HepG2 (cell line): ENCODE measurements around the gene FRAS1. TPM values are rescaled to one million over a fixed set of nuclear protein-coding genes. Genes with fewer than 3 reads are reported as not detected.

Source experiments
- ATAC-seq: fragments of 200-7000 bp; cut with Tn5 transposase; 3 replicates; pipeline ENCODE4 v1.9.1; 2020; ENCODE audit warnings: mild to moderate bottlenecking, moderate library complexity
- BruUV-seq: library from RNA; stranded (reverse); fragments of 400-500 nt; replicated peaks from 2 replicates; lab custom pipeline; 2021; lab: Mats Ljungman, UMichigan
- CTCF ChIA-PET: fragments of 300-600 bp; formaldehyde crosslinking; extraction: SDS; loops from one replicate; lab custom pipeline; 2021; ENCODE audit warnings: low total read pairs, inconsistent platforms, low intra/inter-chr PET ratio; lab: Yijun Ruan, JAX
- POLR2A ChIA-PET: fragments of 350-600 bp; sonication (Branson Sonifier 250); formaldehyde crosslinking; loops from one replicate; lab custom pipeline; 2020; ENCODE audit warnings: antibody characterized with exemption, inconsistent platforms; lab: Yijun Ruan, JAX
- DNase-seq: peaks from one replicate; pipeline ENCODE4 v3.0.0-alpha.2; 2015; ENCODE audit warnings: low spot score
- FAIRE-seq: peaks from 3 replicates; lab custom pipeline; 2011; peaks lifted over from hg19 to GRCh38; lab: Jason Lieb, UNC
- H2AFZ ChIP-seq: one replicate; pipeline ENCODE4 v1.6.1; 2011; ENCODE audit warnings: low read length, inconsistent platforms
- H3K27ac ChIP-seq: fragments of 300-600 bp; 3 replicates; pipeline ENCODE4 v1.8.0; 2011; ENCODE audit warnings: mixed run types, mild to moderate bottlenecking, mixed read lengths, low read length, inconsistent platforms; ENCODE audit not compliant: insufficient read depth; ENCODE audit errors: extremely low read length
- H3K27me3 ChIP-seq, 2 experiments: fragments of 200-600 bp in 1 of 2; 2 replicates in 1 of 2; 3 replicates in 1 of 2; pipeline versions ENCODE4 v1.6.0 to v1.8.0; 2011; ENCODE audit warnings: low read length in 2 of 2, mild to moderate bottlenecking in 2 of 2, moderate library complexity in 2 of 2, inconsistent platforms in 1 of 2; ENCODE audit not compliant: insufficient read depth in 2 of 2, control insufficient read depth in 1 of 2
- H3K36me3 ChIP-seq, 2 experiments: fragments of 200-600 bp in 1 of 2; replicated peaks in 1 of 2; 2 replicates in 1 of 2; 3 replicates in 1 of 2; pipeline versions ENCODE4 v1.5.1 to v1.8.0; 2011; ENCODE audit warnings: low read length in 2 of 2, inconsistent platforms in 1 of 2; ENCODE audit not compliant: insufficient read depth in 2 of 2, control insufficient read depth in 1 of 2
- H3K4me1 ChIP-seq: 2 replicates; pipeline ENCODE4 v1.5.1; 2012; ENCODE audit warnings: low read length, inconsistent platforms; ENCODE audit not compliant: insufficient read depth
- H3K4me2 ChIP-seq: 2 replicates; pipeline ENCODE4 v1.6.0; 2011; ENCODE audit warnings: low read depth, low read length, inconsistent platforms
- H3K4me3 ChIP-seq, 3 experiments: fragments of 200-600 bp in 1 of 3; sonication (generic), shearing (Covaris generic) in 1 of 3; replicated peaks in 1 of 3; 2 replicates each; pipeline ENCODE4 v1.5.1; 2011 to 2016; ENCODE audit warnings: low read length in 3 of 3, inconsistent platforms in 2 of 3, low read depth in 2 of 3, mild to moderate bottlenecking in 2 of 3, control low read depth in 1 of 3, mixed read lengths in 1 of 3; ENCODE audit not compliant: insufficient read depth in 1 of 3
- H3K79me2 ChIP-seq: one replicate; pipeline ENCODE4 v1.6.1; 2011; ENCODE audit warnings: low read length, inconsistent platforms; ENCODE audit not compliant: insufficient read depth
- H3K9ac ChIP-seq: 2 replicates; pipeline ENCODE4 v1.6.0; 2011; ENCODE audit warnings: mild to moderate bottlenecking, low read depth, low read length, inconsistent platforms; ENCODE audit not compliant: insufficient read depth
- H3K9me3 ChIP-seq: 2 replicates; pipeline ENCODE4 v1.5.1; 2012; ENCODE audit warnings: mild to moderate bottlenecking, low read length
- H4K20me1 ChIP-seq: 2 replicates; pipeline ENCODE4 v1.6.0; 2011; ENCODE audit warnings: inconsistent platforms, mild to moderate bottlenecking, low read length, moderate library complexity; ENCODE audit not compliant: insufficient read depth
- CEBPB ChIP-seq: IDR thresholded peaks from 2 replicates; pipeline ENCODE4 v1.6.1; 2011; ENCODE audit warnings: low read depth, low read length, improper control_type of control experiment, borderline replicate concordance
- CHD4 ChIP-seq: fragments of 200-600 bp; sonication (generic); IDR thresholded peaks from 2 replicates; pipeline ENCODE4 v1.7.0; 2017; ENCODE audit warnings: mild to moderate bottlenecking, low read length, borderline replicate concordance
- MAFK ChIP-seq, 2 experiments: IDR thresholded peaks in 1 of 2; conservative IDR thresholded peaks in 1 of 2; 2 replicates each; pipeline ENCODE4 v1.6.1; 2011; ENCODE audit warnings: improper control_type of control experiment in 2 of 2, low read length in 2 of 2
- RBAK ChIP-seq: sonication (generic); formaldehyde crosslinking; IDR thresholded peaks from 2 replicates; pipeline ENCODE4 v1.5.1; 2020; ENCODE audit warnings: mild to moderate bottlenecking, missing genetic modification reagents
- TFAP4 ChIP-seq: sonication (generic); IDR thresholded peaks from 2 replicates; pipeline ENCODE4 v1.6.1; 2016; ENCODE audit warnings: low read depth, borderline replicate concordance
- ZMAT3 ChIP-seq: sonication (generic); formaldehyde crosslinking; conservative IDR thresholded peaks from 2 replicates; pipeline ENCODE4 v1.7.0; 2021; ENCODE audit warnings: missing genetic modification reagents
- ZNF431 ChIP-seq: sonication (generic); formaldehyde crosslinking; IDR thresholded peaks from 2 replicates; pipeline ENCODE4 v1.9.0; 2022; ENCODE audit warnings: missing genetic modification reagents, low read depth, mild to moderate bottlenecking, borderline replicate concordance
- ZNF501 ChIP-seq: sonication (generic); formaldehyde crosslinking; IDR thresholded peaks from 2 replicates; pipeline ENCODE4 v1.5.1; 2020; ENCODE audit warnings: mild to moderate bottlenecking, moderate library complexity, missing genetic modification reagents
- ZNF589 ChIP-seq: sonication (generic); formaldehyde crosslinking; conservative IDR thresholded peaks from 2 replicates; pipeline ENCODE4 v1.8.0; 2022; ENCODE audit warnings: mild to moderate bottlenecking, moderate library complexity, missing genetic modification reagents
- WGBS: methylation state at CpG from one replicate; pipeline ENCODE4 v1.1.6; 2017; ENCODE audit warnings: low lambda C conversion rate; 5-methylcytosine and 5-hydroxymethylcytosine counted together
- in situ Hi-C: cut with HindIII; loops from 2 replicates; pipeline ENCODE4 v1.10.0; 2017; ENCODE audit warnings: low pct_unique_long_range_greater_than_20kb; ENCODE audit not compliant: extremely low pct_ligation_motif_present
- intact Hi-C: fragments of 100-400 bp; cut with micrococcal nuclease; formaldehyde crosslinking; loops from one replicate; pipeline ENCODE4 v1.10.0; 2022; ENCODE audit not compliant: unreplicated experiment
- polyA plus RNA-seq, 8 experiments: library from polyadenylated mRNA; depleted of rRNA in 3 of 8; stranded (reverse) in 7 of 8; unstranded in 1 of 8; fragments of >200 nt; fragmentation: Illumina TruSeq in 4 of 8; extraction: Trizol in 4 of 8; gene quantifications; 2 replicates each; pipeline versions ENCODE4 v1.2.1 to v1.2.3, GENCODE V29; 2011 to 2016; ENCODE audit warnings: low read depth in 4 of 8, missing spikeins in 1 of 8, mixed read lengths in 1 of 8; ENCODE audit not compliant: insufficient read depth in 1 of 8
- total RNA-seq, 5 experiments: library from RNA; depleted of rRNA; stranded (reverse); fragments of >200 nt; fragmentation: Illumina TruSeq; extraction: Trizol; gene quantifications; 2 replicates each; pipeline ENCODE4 v1.2.3, GENCODE V29; 2016; ENCODE audit warnings: low read depth in 1 of 5

FRAS1 gene
- total and polyA plus RNA-seq, 2 of the 13 experiments (the other 11 are each of a cell fraction or from before 2014, with no cell fraction given), result 22.5 to 31.6 TPM

GRCh38 chr4:78542373-78542772 is 485.2 kb downstream of the FRAS1 start:
- FAIRE-seq (peak; percentile 12), ATAC-seq (no peak), DNase-seq (peak; percentile 30)
- Histone ChIP-seq H3K9me3 (no peaks in the 10 kb centered on the region), H3K4me1 (no peaks in the 10 kb centered on the region), H3K79me2 (no peaks in the 10 kb centered on the region), H3K4me3 (no peak overlapping the region), H3K4me2 (no peak overlapping the region), H3K27me3 (no peaks in the 10 kb centered on the region), H3K27ac (no peak overlapping the region), H3K9ac (no peak overlapping the region), H3K36me3 (peaks cover 0 to 20% of the 10 kb centered on the region in 2 experiments; a peak in 2 of 5 replicates), H4K20me1 (no peaks in the 10 kb centered on the region), H2AFZ (no peak overlapping the region)
- BruUV-seq, result no TSS peak
- CTCF ChIA-PET, result no interaction called here
- in situ Hi-C loops, result no loop called here
- WGBS, result 96% methylated on average over 5 of the region's 5 CpGs
- POLR2A ChIA-PET, result no interaction called here
- intact Hi-C loops, result loop anchor here (2.0 kb wide), 1 partner anchor 50 kb away; no protein-coding TSS in a partner anchor
- no peak for TF ChIP-seq CHD4
- TF ChIP-seq TFAP4, result no peak
- peak; percentile 57; the same call in 1 of the 2 replicates for TF ChIP-seq CEBPB

- Histone ChIP-seq H3K4me2 (no peak overlapping the region), H3K9ac (no peak overlapping the region), H4K20me1 (no peaks in the 10 kb centered on the region), H3K4me3 (no peak overlapping the region), H3K79me2 (no peaks in the 10 kb centered on the region), H3K27ac (no peak overlapping the region), H3K36me3 (peaks cover 0 to 16% of the 10 kb centered on the region in 2 experiments; a peak in 2 of 5 replicates), H3K4me1 (no peaks in the 10 kb centered on the region), H2AFZ (no peak overlapping the region), H3K9me3 (no peaks in the 10 kb centered on the region), H3K27me3 (no peaks in the 10 kb centered on the region)
- no peak for TF ChIP-seq ZNF431 (CRISPR knock-in tag)
- no peak for TF ChIP-seq ZMAT3
- no peak for TF ChIP-seq ZNF501
- TF ChIP-seq RBAK (CRISPR knock-in tag), result no peak
- TF ChIP-seq ZNF589, result no peak
- TF ChIP-seq MAFK (conservative IDR thresholded peaks at IDR 0.05 in 1 of 2, IDR thresholded peaks at IDR 0.05 in 1 of 2; ENCODE audit: low read length in 2 of 2), result peak in 1 of 2 experiments; percentile 4; a peak in 1 of 4 replicates
- ATAC-seq (no peak), FAIRE-seq (no peak), DNase-seq (no peak)
- in situ Hi-C loops, result no loop called here
- intact Hi-C loops, result loop anchor here (2.0 kb wide), 1 partner anchor 49 kb away; no protein-coding TSS in a partner anchor
- BruUV-seq, result no TSS peak
- CTCF ChIA-PET, result no interaction called here
- 97% methylated on average over 2 of the region's 2 CpGs for WGBS
- POLR2A ChIA-PET, result no interaction called here
Observed at GRCh38 chr4:78543424-78544125, 486.5 kb downstream of the FRAS1 start.
